ENCODE results near the gene CAMK2D. TPM values are rescaled to one million over a fixed set of nuclear protein-coding genes. Genes with fewer than 3 reads are reported as not detected.

Gene CAMK2D
- polyA plus RNA-seq, 4 donors = 60.0 to 89.9 (median 76.3) TPM

GRCh38 chr4:113579360-113579759 is 182.2 kb downstream of the CAMK2D start:
- no peak for DNase-seq (ENCODE audit: low read depth in 4 of 4, low spot score in 3 of 4)

- DNase-seq (ENCODE audit: low read depth in 4 of 4, low spot score in 3 of 4) = no peak
These were observed 184.4 kb downstream of the CAMK2D start for GRCh38 chr4:113576947-113577678.

- no peak for DNase-seq (ENCODE audit: low read depth in 4 of 4, low spot score in 3 of 4)
These were observed 186.1 kb downstream of the CAMK2D start for GRCh38 chr4:113575401-113575800.

- DNase-seq (ENCODE audit: low read depth in 4 of 4, low spot score in 3 of 4) = peak; percentile 12 to 40 (median 22)
These were observed 186.9 kb downstream of the CAMK2D start for GRCh38 chr4:113574636-113575103.

- no peak for DNase-seq (ENCODE audit: low read depth in 4 of 4, low spot score in 3 of 4)
These were observed 188.9 kb downstream of the CAMK2D start for GRCh38 chr4:113572620-113573019.

- DNase-seq (ENCODE audit: low read depth in 4 of 4, low spot score in 3 of 4) = no peak
These were observed 195.3 kb downstream of the CAMK2D start for GRCh38 chr4:113566015-113566795.

GRCh38 chr4:113565702-113566012 is 195.9 kb downstream of the CAMK2D start:
- no peak for DNase-seq (ENCODE audit: low read depth in 4 of 4, low spot score in 3 of 4)

GRCh38 chr4:113564493-113564892 is 197.0 kb downstream of the CAMK2D start:
- no peak for DNase-seq (ENCODE audit: low read depth in 4 of 4, low spot score in 3 of 4)

- DNase-seq (ENCODE audit: low read depth in 4 of 4, low spot score in 3 of 4) = no peak
These were observed 197.7 kb downstream of the CAMK2D start for GRCh38 chr4:113563691-113564378.

GRCh38 chr4:113561758-113562157 is 199.8 kb downstream of the CAMK2D start:
- no peak for DNase-seq (ENCODE audit: low read depth in 4 of 4, low spot score in 3 of 4)

- DNase-seq (ENCODE audit: low read depth in 4 of 4, low spot score in 3 of 4) = no peak
These were observed 200.4 kb downstream of the CAMK2D start for GRCh38 chr4:113561092-113561491.

- DNase-seq (ENCODE audit: low read depth in 4 of 4, low spot score in 3 of 4) = no peak
These were observed 201.0 kb downstream of the CAMK2D start for GRCh38 chr4:113560579-113560978.

- no peak for DNase-seq (ENCODE audit: low read depth in 4 of 4, low spot score in 3 of 4)
These were observed 201.6 kb downstream of the CAMK2D start for GRCh38 chr4:113559947-113560346.

- no peak for DNase-seq (ENCODE audit: low read depth in 4 of 4, low spot score in 3 of 4)
These were observed 205.0 kb downstream of the CAMK2D start for GRCh38 chr4:113556382-113557134.

- DNase-seq (ENCODE audit: low read depth in 4 of 4, low spot score in 3 of 4) = no peak
These were observed 205.7 kb downstream of the CAMK2D start for GRCh38 chr4:113555868-113556267.

- no peak for DNase-seq (ENCODE audit: low read depth in 4 of 4, low spot score in 3 of 4)
These were observed 208.5 kb downstream of the CAMK2D start for GRCh38 chr4:113553082-113553481.

GRCh38 chr4:113550510-113550909 is 211.0 kb downstream of the CAMK2D start:
- no peak for DNase-seq (ENCODE audit: low read depth in 4 of 4, low spot score in 3 of 4)

GRCh38 chr4:113548303-113548702 is 213.2 kb downstream of the CAMK2D start:
- no peak for DNase-seq (ENCODE audit: low read depth in 4 of 4, low spot score in 3 of 4)

- peak; percentile 61 to 79 (median 70) for DNase-seq (ENCODE audit: low read depth in 4 of 4, low spot score in 3 of 4)
These were observed 214.0 kb downstream of the CAMK2D start for GRCh38 chr4:113547487-113548042.

- no peak for DNase-seq (ENCODE audit: low read depth in 4 of 4, low spot score in 3 of 4)
These were observed 219.6 kb downstream of the CAMK2D start for GRCh38 chr4:113541933-113542332.
